ENCODE data around the gene METAP2. TPM values are rescaled to one million over a fixed set of nuclear protein-coding genes. Genes with fewer than 3 reads are reported as not detected.

METAP2 gene
- total and polyA plus RNA-seq, 2 of the 8 experiments (the other 6 are each of a cell fraction or from before 2014, with no cell fraction given), result 41.3 to 114 TPM

DNA sequence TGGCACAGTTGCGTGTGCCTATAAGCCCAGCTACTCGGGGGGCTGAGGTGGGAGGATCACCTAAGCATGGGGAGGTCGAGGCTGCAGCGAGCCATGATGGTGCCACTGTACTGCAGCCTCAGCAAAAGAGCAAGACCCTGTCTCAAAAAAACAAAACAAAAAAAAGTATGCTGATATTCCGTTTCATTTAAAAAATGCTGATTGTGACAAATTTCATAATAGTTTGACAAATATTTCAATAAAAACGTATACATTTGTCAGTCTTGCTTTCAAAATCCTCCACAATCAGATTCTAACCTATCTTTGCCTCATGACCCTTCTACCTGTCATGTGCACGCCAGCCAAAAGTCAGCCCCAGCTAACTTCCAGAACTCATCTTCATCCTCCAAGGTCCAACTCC lies 67.5 kb downstream of the METAP2 start:
- FAIRE-seq (no peak), DNase-seq (ENCODE audit: low read depth in 1 of 2, low spot score in 2 of 2) (no peak)
- no peak overlapping the region; the same call in 1 of the 2 replicates for H3K18ac ChIP-seq (ENCODE audit: extremely low read depth, low read length)
- H3K36me3 ChIP-seq (ENCODE audit: control insufficient read depth in 2 of 4, insufficient read depth in 4 of 4, low read length in 3 of 4), result peaks cover 0 to 4% (median under 1%) of the 10 kb centered on the region in 4 experiments; a peak in 2 of 8 replicates
- no peak overlapping the region for H2AK5ac ChIP-seq (ENCODE audit: low read depth, low read length)
- peaks cover 13% of the 10 kb centered on the region in 2 experiments for H4K20me1 ChIP-seq (replicated peaks in 1 of 2; ENCODE audit: control insufficient read depth in 1 of 2, insufficient read depth in 2 of 2, low read length in 2 of 2)
- H4K5ac ChIP-seq (ENCODE audit: insufficient read length, low read depth, low read length), result no peak overlapping the region
- H4K8ac ChIP-seq (ENCODE audit: extremely low read depth, insufficient read depth, low read length), result no peak overlapping the region
- H2BK20ac ChIP-seq (ENCODE audit: low read length), result no peak overlapping the region
- H3K23ac ChIP-seq (ENCODE audit: insufficient read length), result no peak overlapping the region
- no peak overlapping the region for H2BK120ac ChIP-seq (replicated peaks; ENCODE audit: low read depth, low read length)
- H3K27me3 ChIP-seq (replicated peaks in 1 of 4; ENCODE audit: control insufficient read depth in 3 of 4, extremely low read depth in 1 of 4, insufficient read depth in 3 of 4, low read length in 3 of 4), result no peaks in the 10 kb centered on the region
- no peaks in the 10 kb centered on the region for H3K9me3 ChIP-seq (ENCODE audit: insufficient read depth in 2 of 2, low read depth in 1 of 2, low read length in 1 of 2)
- H3K79me2 ChIP-seq (ENCODE audit: control insufficient read depth in 1 of 2, insufficient read depth in 2 of 2, low read length in 2 of 2), result peaks cover 44 to 98% of the 10 kb centered on the region in 2 experiments
- H2BK5ac ChIP-seq (ENCODE audit: low read depth, low read length), result no peak overlapping the region
- no peak overlapping the region for H3K27ac ChIP-seq (ENCODE audit: low read depth, low read length)
- H4K91ac ChIP-seq (replicated peaks; ENCODE audit: insufficient read length, low read length), result no peak overlapping the region
- ChIA-PET POLR2A (ENCODE audit: partially characterized antibody) (interaction anchor here (0.7 to 3.1 kb wide), 6 partner anchors 9 to 245 kb away, joined by 3 to 20 read pairs (median 4); partner anchors contain the start of gene USP44), CTCF (ENCODE audit: partially characterized antibody) (interaction anchor here (1.0 to 2.3 kb wide), 2 partner anchors 16 to 33 kb away, joined by 3 to 7 read pairs; no protein-coding TSS in a partner anchor)
- H3K79me1 ChIP-seq (ENCODE audit: low read depth, low read length), result no peaks in the 10 kb centered on the region
- no peak overlapping the region for H2BK15ac ChIP-seq (ENCODE audit: low read length)
- H3K4ac ChIP-seq (replicated peaks; ENCODE audit: insufficient read length, low read depth, low read length), result no peak overlapping the region
- peaks cover 0 to 26% (median 9%) of the 10 kb centered on the region in 4 experiments; a peak in 4 of 7 replicates for H3K4me1 ChIP-seq (replicated peaks in 1 of 4; ENCODE audit: control insufficient read depth in 3 of 4, insufficient read depth in 4 of 4, low read length in 3 of 4)
- H3K23me2 ChIP-seq (ENCODE audit: low read depth, low read length), result peaks cover 2% of the 10 kb centered on the region; the same call in 1 of the 2 replicates
- no peak overlapping the region for H3K4me2 ChIP-seq (ENCODE audit: insufficient read depth in 1 of 2, low read depth in 2 of 2, low read length in 2 of 2)
- H2AFZ ChIP-seq (ENCODE audit: low read length), result no peak overlapping the region
- no peak overlapping the region for H2BK12ac ChIP-seq (ENCODE audit: low read depth, low read length)
- no peak overlapping the region for H3K14ac ChIP-seq (ENCODE audit: insufficient read length)
- WGBS, 2 experiments (ENCODE audit: extremely low coverage in 1 of 2, insufficient coverage in 1 of 2, insufficient read length in 1 of 2, insufficient replicate concordance in 2 of 2, low coverage in 1 of 2, low lambda C conversion rate in 2 of 2, missing lambda C conversion rate in 1 of 2), result 87% methylated on average over 7 of the region's 7 CpGs; no CpG with 5 or more reads in 1 of the 2 experiments
- no peak overlapping the region for H3K56ac ChIP-seq (replicated peaks; ENCODE audit: insufficient read length, low read depth, low read length)
- no peak overlapping the region for H3K4me3 ChIP-seq (ENCODE audit: extremely low read depth in 1 of 4, insufficient read depth in 2 of 4, low read depth in 3 of 4, low read length in 4 of 4)
- H3K9ac ChIP-seq (replicated peaks in 1 of 4; ENCODE audit: extremely low read depth in 1 of 4, low read depth in 3 of 4, low read length in 3 of 4), result no peak overlapping the region
- TF ChIP-seq, protein P1, sequence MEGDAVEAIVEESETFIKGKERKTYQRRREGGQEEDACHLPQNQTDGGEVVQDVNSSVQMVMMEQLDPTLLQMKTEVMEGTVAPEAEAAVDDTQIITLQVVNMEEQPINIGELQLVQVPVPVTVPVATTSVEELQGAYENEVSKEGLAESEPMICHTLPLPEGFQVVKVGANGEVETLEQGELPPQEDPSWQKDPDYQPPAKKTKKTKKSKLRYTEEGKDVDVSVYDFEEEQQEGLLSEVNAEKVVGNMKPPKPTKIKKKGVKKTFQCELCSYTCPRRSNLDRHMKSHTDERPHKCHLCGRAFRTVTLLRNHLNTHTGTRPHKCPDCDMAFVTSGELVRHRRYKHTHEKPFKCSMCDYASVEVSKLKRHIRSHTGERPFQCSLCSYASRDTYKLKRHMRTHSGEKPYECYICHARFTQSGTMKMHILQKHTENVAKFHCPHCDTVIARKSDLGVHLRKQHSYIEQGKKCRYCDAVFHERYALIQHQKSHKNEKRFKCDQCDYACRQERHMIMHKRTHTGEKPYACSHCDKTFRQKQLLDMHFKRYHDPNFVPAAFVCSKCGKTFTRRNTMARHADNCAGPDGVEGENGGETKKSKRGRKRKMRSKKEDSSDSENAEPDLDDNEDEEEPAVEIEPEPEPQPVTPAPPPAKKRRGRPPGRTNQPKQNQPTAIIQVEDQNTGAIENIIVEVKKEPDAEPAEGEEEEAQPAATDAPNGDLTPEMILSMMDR (IDR thresholded peaks at IDR 0.05; ENCODE audit: control extremely low read depth in 1 of 3, insufficient read depth in 1 of 3, low read depth in 1 of 3, low read length in 3 of 3), result no peak
- TF ChIP-seq SAP30 (IDR thresholded peaks at IDR 0.05; ENCODE audit: insufficient read depth, insufficient replicate concordance, low read length), result no peak
- no peak for TF ChIP-seq EZH2 (IDR thresholded peaks at IDR 0.05; ENCODE audit: low read depth, low read length, severe bottlenecking)
- TF ChIP-seq CHD1 (IDR thresholded peaks at IDR 0.05; ENCODE audit: low read depth, low read length), result no peak
- TF ChIP-seq POLR2A (IDR thresholded peaks at IDR 0.05; ENCODE audit: control extremely low read depth in 1 of 2, low read depth in 2 of 2, low read length in 2 of 2), result peak in 1 of 2 experiments; percentile 28; a peak in 1 of 3 replicates
- TF ChIP-seq MAFK (IDR thresholded peaks at IDR 0.05; ENCODE audit: low read depth, low read length), result peak; percentile 47; the same call in 1 of the 2 replicates
- no peak for TF ChIP-seq EGR1 (IDR thresholded peaks at IDR 0.05; ENCODE audit: borderline replicate concordance, low read depth, low read length)
- TF ChIP-seq, protein P2, sequence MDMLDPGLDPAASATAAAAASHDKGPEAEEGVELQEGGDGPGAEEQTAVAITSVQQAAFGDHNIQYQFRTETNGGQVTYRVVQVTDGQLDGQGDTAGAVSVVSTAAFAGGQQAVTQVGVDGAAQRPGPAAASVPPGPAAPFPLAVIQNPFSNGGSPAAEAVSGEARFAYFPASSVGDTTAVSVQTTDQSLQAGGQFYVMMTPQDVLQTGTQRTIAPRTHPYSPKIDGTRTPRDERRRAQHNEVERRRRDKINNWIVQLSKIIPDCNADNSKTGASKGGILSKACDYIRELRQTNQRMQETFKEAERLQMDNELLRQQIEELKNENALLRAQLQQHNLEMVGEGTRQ (IDR thresholded peaks at IDR 0.05; ENCODE audit: low read length), result no peak
- peak; percentile 40; the same call in 1 of the 2 replicates for TF ChIP-seq POLR2AphosphoS5 (IDR thresholded peaks at IDR 0.05; ENCODE audit: low read depth, low read length)
- no peak for TF ChIP-seq FOSL1 (IDR thresholded peaks at IDR 0.05; ENCODE audit: insufficient read depth, low read depth, low read length)

Measured in H1 (cell line).